Measurements from ENCODE around the gene TELO2.

TELO2 gene

GRCh38 chr16:1556254-1556653 is 63.1 kb downstream of the TELO2 start:
- no peak for DNase-seq (ENCODE audit: low spot score)

GRCh38 chr16:1557074-1557473 is 63.9 kb downstream of the TELO2 start:
- no peak for DNase-seq (ENCODE audit: low spot score)

- DNase-seq (ENCODE audit: low spot score), result no peak
Measured at GRCh38 chr16:1557576-1557975, 64.4 kb downstream of the TELO2 start.

GRCh38 chr16:1559446-1559975 is 66.4 kb downstream of the TELO2 start:
- DNase-seq (ENCODE audit: low spot score), result no peak

Data from globus pallidus (tissue), 1 donor.